Neural cell (in vitro differentiated cells): ENCODE data around the gene FOXL1. TPM values are rescaled to one million over a fixed set of nuclear protein-coding genes. Genes with fewer than 3 reads are reported as not detected.

Experiments used
- H2AFZ ChIP-seq: fragments of 200-600, 300-800 bp; sonication (generic), shearing (Covaris generic); 2 replicates; pipeline ENCODE4 v1.6.0; 2014; ENCODE audit warnings: low read depth, mild to moderate bottlenecking, antibody characterized with exemption, low read length, moderate library complexity
- H3F3A ChIP-seq: fragments of 200-600 bp; shearing (Covaris generic); 2 replicates; pipeline ENCODE4 v1.6.1; 2016; ENCODE audit warnings: mild to moderate bottlenecking, moderate library complexity, mixed read lengths, antibody characterized with exemption, low read length; ENCODE audit not compliant: insufficient read depth, poor library complexity, severe bottlenecking
- H3K27ac ChIP-seq: fragments of 200-600, 300-800 bp; sonication (generic), shearing (Covaris generic); 2 replicates; pipeline ENCODE4 v1.5.1; 2014; ENCODE audit warnings: mild to moderate bottlenecking, low read length, moderate library complexity
- H3K27me3 ChIP-seq: fragments of 300-800, 200-600 bp; sonication (generic), shearing (Covaris generic); 2 replicates; pipeline ENCODE4 v1.6.0; 2014; ENCODE audit warnings: mild to moderate bottlenecking, low read depth, low read length, moderate library complexity; ENCODE audit not compliant: insufficient read depth
- H3K36me3 ChIP-seq: fragments of 300-800, 200-600 bp; sonication (generic), shearing (Covaris generic); 2 replicates; pipeline ENCODE4 v1.5.1; 2014; ENCODE audit warnings: mild to moderate bottlenecking, antibody characterized with exemption, low read length, moderate library complexity; ENCODE audit not compliant: insufficient read depth
- H3K4me2 ChIP-seq: fragments of 300-800, 200-600 bp; sonication (generic), shearing (Covaris generic); 2 replicates; pipeline ENCODE4 v1.6.0; 2014; ENCODE audit warnings: mild to moderate bottlenecking, low read length
- H3K4me3 ChIP-seq: fragments of 300-800, 200-600 bp; sonication (generic), shearing (Covaris generic); 2 replicates; pipeline ENCODE4 v1.5.1; 2014; ENCODE audit warnings: mild to moderate bottlenecking, low read length, moderate library complexity
- H3K79me2 ChIP-seq: fragments of 200-600 bp; shearing (Covaris generic); replicated peaks from 2 replicates; pipeline ENCODE4 v1.6.0; 2014; ENCODE audit warnings: mild to moderate bottlenecking, low read length, moderate library complexity; ENCODE audit not compliant: insufficient read depth
- H3K9ac ChIP-seq: fragments of 300-800, 200-600 bp; sonication (generic), shearing (Covaris generic); 2 replicates; pipeline ENCODE4 v1.6.1; 2016; ENCODE audit warnings: mild to moderate bottlenecking, low read length, mixed read lengths
- H3K9me2 ChIP-seq: fragments of 200-600 bp; shearing (Covaris generic); 2 replicates; pipeline ENCODE4 v1.6.1; 2016; ENCODE audit warnings: mild to moderate bottlenecking, low read length, mixed read lengths; ENCODE audit not compliant: insufficient read depth
- H3K9me3 ChIP-seq: fragments of 200-600, 300-800 bp; sonication (generic), shearing (Covaris generic); 2 replicates; pipeline ENCODE4 v1.6.1; 2016; ENCODE audit warnings: mild to moderate bottlenecking, mixed run types, low read length, moderate library complexity, mixed read lengths
- H4K20me1 ChIP-seq: fragments of 200-600 bp; shearing (Covaris generic); 2 replicates; pipeline ENCODE4 v1.6.1; 2016; ENCODE audit warnings: mild to moderate bottlenecking, mixed run types; ENCODE audit not compliant: insufficient read depth
- EP300 ChIP-seq: fragments of 450-650 bp; conservative IDR thresholded peaks from 2 replicates; pipeline ENCODE4 v1.6.1; 2014; ENCODE audit warnings: antibody characterized with exemption, mild to moderate bottlenecking, moderate library complexity; ENCODE audit not compliant: poor library complexity, severe bottlenecking
- EZH2 ChIP-seq: fragments of 200-600, 300-800 bp; shearing (Covaris generic), sonication (generic); IDR thresholded peaks from 2 replicates; pipeline ENCODE4 v1.6.1; 2014; ENCODE audit warnings: antibody characterized with exemption, low read length, borderline replicate concordance, mild to moderate bottlenecking; ENCODE audit not compliant: insufficient read depth, poor library complexity, severe bottlenecking
- MXI1 ChIP-seq: fragments of 450-650 bp; conservative IDR thresholded peaks from 2 replicates; pipeline ENCODE4 v1.6.1; 2014; ENCODE audit warnings: antibody characterized with exemption, mild to moderate bottlenecking; ENCODE audit not compliant: poor library complexity, severe bottlenecking
- POLR2AphosphoS5 ChIP-seq: IDR thresholded peaks from 2 replicates; pipeline ENCODE4 v1.6.1; 2012
- RAD21 ChIP-seq: fragments of 450-650 bp; conservative IDR thresholded peaks from 2 replicates; pipeline ENCODE4 v1.6.1; 2014; ENCODE audit warnings: antibody characterized with exemption, mild to moderate bottlenecking, moderate library complexity
- SMC3 ChIP-seq: fragments of 450-650 bp; conservative IDR thresholded peaks from 2 replicates; pipeline ENCODE4 v1.6.1; 2014; ENCODE audit warnings: antibody characterized with exemption, mild to moderate bottlenecking, moderate library complexity; ENCODE audit not compliant: poor library complexity
- TAF1 ChIP-seq: IDR thresholded peaks from 2 replicates; pipeline ENCODE4 v1.6.1; 2012; ENCODE audit warnings: low read depth
- polyA plus RNA-seq: library from polyadenylated mRNA; depleted of rRNA; stranded (reverse); fragments of >200 nt; gene quantifications from 2 replicates; pipeline ENCODE4 v1.2.3, GENCODE V29; 2014
- TF ChIP-seq, protein P1 (sequence below): IDR thresholded peaks from 2 replicates; pipeline ENCODE4 v1.6.1; 2012; ENCODE audit warnings: borderline replicate concordance
- TF ChIP-seq, protein P2 (sequence below): fragments of 450-650 bp; IDR thresholded peaks from 2 replicates; pipeline ENCODE4 v1.5.1; 2014; ENCODE audit warnings: antibody characterized with exemption, mild to moderate bottlenecking, moderate library complexity; ENCODE audit not compliant: poor library complexity, severe bottlenecking

FOXL1 gene
- polyA plus RNA-seq, 1 donor from 2014 or later = 0.07 TPM

DNA sequence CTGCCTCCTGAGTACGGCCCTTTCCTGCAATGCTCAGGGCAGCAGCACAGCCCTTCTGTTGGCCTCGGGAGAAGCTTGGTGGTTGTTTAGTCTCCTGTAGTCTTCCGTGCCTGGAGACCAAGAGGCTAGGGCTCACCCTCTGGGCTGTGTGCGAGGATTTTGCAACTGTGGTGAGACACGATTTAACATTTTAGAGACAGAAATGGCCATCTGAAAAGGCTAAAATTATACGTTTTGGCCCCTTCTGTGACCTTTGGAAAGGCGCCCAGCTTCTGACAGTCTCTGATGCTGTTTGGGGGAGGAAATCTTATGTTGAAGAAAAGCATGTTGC lies 33.1 kb downstream of the FOXL1 start:
- H3K9ac ChIP-seq = no peak overlapping the region
- H2AFZ ChIP-seq = no peak overlapping the region
- no peaks in the 10 kb centered on the region for H3K27me3 ChIP-seq
- H4K20me1 ChIP-seq = no peaks in the 10 kb centered on the region
- H3K4me2 ChIP-seq = no peak overlapping the region
- H3K36me3 ChIP-seq = no peaks in the 10 kb centered on the region
- H3K79me2 ChIP-seq = no peaks in the 10 kb centered on the region
- no peak overlapping the region for H3K4me3 ChIP-seq
- no peaks in the 10 kb centered on the region for H3K9me3 ChIP-seq
- H3K27ac ChIP-seq = no peak overlapping the region
- H3K9me2 ChIP-seq = no peaks in the 10 kb centered on the region
- no peaks in the 10 kb centered on the region for H3F3A ChIP-seq
- TF ChIP-seq MXI1 = no peak
- no peak for TF ChIP-seq EZH2
- no peak for TF ChIP-seq SMC3
- TF ChIP-seq, protein P1, sequence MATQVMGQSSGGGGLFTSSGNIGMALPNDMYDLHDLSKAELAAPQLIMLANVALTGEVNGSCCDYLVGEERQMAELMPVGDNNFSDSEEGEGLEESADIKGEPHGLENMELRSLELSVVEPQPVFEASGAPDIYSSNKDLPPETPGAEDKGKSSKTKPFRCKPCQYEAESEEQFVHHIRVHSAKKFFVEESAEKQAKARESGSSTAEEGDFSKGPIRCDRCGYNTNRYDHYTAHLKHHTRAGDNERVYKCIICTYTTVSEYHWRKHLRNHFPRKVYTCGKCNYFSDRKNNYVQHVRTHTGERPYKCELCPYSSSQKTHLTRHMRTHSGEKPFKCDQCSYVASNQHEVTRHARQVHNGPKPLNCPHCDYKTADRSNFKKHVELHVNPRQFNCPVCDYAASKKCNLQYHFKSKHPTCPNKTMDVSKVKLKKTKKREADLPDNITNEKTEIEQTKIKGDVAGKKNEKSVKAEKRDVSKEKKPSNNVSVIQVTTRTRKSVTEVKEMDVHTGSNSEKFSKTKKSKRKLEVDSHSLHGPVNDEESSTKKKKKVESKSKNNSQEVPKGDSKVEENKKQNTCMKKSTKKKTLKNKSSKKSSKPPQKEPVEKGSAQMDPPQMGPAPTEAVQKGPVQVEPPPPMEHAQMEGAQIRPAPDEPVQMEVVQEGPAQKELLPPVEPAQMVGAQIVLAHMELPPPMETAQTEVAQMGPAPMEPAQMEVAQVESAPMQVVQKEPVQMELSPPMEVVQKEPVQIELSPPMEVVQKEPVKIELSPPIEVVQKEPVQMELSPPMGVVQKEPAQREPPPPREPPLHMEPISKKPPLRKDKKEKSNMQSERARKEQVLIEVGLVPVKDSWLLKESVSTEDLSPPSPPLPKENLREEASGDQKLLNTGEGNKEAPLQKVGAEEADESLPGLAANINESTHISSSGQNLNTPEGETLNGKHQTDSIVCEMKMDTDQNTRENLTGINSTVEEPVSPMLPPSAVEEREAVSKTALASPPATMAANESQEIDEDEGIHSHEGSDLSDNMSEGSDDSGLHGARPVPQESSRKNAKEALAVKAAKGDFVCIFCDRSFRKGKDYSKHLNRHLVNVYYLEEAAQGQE = no peak
- TF ChIP-seq, protein P2, sequence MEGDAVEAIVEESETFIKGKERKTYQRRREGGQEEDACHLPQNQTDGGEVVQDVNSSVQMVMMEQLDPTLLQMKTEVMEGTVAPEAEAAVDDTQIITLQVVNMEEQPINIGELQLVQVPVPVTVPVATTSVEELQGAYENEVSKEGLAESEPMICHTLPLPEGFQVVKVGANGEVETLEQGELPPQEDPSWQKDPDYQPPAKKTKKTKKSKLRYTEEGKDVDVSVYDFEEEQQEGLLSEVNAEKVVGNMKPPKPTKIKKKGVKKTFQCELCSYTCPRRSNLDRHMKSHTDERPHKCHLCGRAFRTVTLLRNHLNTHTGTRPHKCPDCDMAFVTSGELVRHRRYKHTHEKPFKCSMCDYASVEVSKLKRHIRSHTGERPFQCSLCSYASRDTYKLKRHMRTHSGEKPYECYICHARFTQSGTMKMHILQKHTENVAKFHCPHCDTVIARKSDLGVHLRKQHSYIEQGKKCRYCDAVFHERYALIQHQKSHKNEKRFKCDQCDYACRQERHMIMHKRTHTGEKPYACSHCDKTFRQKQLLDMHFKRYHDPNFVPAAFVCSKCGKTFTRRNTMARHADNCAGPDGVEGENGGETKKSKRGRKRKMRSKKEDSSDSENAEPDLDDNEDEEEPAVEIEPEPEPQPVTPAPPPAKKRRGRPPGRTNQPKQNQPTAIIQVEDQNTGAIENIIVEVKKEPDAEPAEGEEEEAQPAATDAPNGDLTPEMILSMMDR = no peak
- TF ChIP-seq RAD21 = no peak

DNA sequence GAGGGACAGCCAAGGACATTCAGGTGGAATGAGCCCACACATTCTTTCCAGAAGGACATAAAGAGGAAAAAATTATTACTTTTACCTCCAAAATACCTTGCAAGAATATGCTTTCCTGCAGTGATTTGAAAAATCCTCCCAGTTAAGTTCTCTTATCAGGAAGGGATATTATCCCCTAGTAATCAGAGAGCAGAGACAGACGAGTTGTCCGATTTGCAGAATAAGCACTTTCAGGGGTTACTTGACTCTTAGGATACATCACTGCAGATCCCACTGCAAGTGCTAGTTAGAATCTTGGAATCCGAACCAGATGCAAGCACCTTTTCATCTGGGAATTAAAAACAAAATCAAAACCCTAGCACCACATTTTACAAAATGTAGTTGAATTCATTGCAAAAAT lies 33.6 kb downstream of the FOXL1 start:
- Histone ChIP-seq H3K36me3 (no peaks in the 10 kb centered on the region), H2AFZ (no peak overlapping the region), H3K9me3 (no peaks in the 10 kb centered on the region), H3K27ac (no peak overlapping the region), H4K20me1 (no peaks in the 10 kb centered on the region), H3K9me2 (no peaks in the 10 kb centered on the region), H3K4me3 (no peak overlapping the region), H3K27me3 (no peaks in the 10 kb centered on the region), H3K79me2 (no peaks in the 10 kb centered on the region), H3K4me2 (no peak overlapping the region), H3F3A (no peaks in the 10 kb centered on the region), H3K9ac (no peak overlapping the region)
- TF ChIP-seq, protein P2 = no peak
- TF ChIP-seq RAD21 (no peak), TAF1 (no peak), EZH2 (no peak), POLR2AphosphoS5 (no peak), MXI1 (no peak), EP300 (no peak)
- TF ChIP-seq, protein P1 = no peak
